PFSK-1 (cell line): ENCODE measurements around the gene PSMC3IP.

ENCODE experiments used
- POLR2AphosphoS5 ChIP-seq: IDR thresholded peaks from 2 replicates; pipeline ENCODE4 v1.6.1; 2012; ENCODE audit warnings: low read depth, mild to moderate bottlenecking, control low read depth, low read length, moderate library complexity
- REST ChIP-seq, 2 experiments: IDR thresholded peaks; 2 replicates each; pipeline versions ENCODE4 v1.6.1 to v1.8.0; 2011 to 2012; ENCODE audit warnings: low read depth in 2 of 2, low read length in 2 of 2, control low read depth in 1 of 2, inconsistent platforms in 1 of 2, mild to moderate bottlenecking in 1 of 2, moderate library complexity in 1 of 2; ENCODE audit not compliant: insufficient read depth in 1 of 2
- SIN3A ChIP-seq: IDR thresholded peaks from 2 replicates; pipeline ENCODE4 v1.6.1; 2012; ENCODE audit warnings: mild to moderate bottlenecking, low read length, moderate library complexity, borderline replicate concordance; ENCODE audit not compliant: insufficient read depth
- TAF1 ChIP-seq: IDR thresholded peaks from 2 replicates; pipeline ENCODE4 v1.6.1; 2012; ENCODE audit warnings: low read length, control low read depth, borderline replicate concordance; ENCODE audit not compliant: insufficient read depth

GRCh38 chr17:42585353-42585752 is 7.8 kb upstream of the PSMC3IP start:
- TF ChIP-seq POLR2AphosphoS5 (no peak), REST (IDR thresholded peaks at IDR 0.05; ENCODE audit: insufficient read depth in 1 of 2, low read depth in 2 of 2, low read length in 2 of 2) (no peak), SIN3A (no peak), TAF1 (no peak)
